GM23248 (cell line): ENCODE data around the gene PPFIA2. TPM values are rescaled to one million over a fixed set of nuclear protein-coding genes. Genes with fewer than 3 reads are reported as not detected.
A peak's percentile ranks its signal among the peaks of the same experiment; 100 is the strongest.

Experiments used
- DNase-seq: peaks from one replicate; pipeline ENCODE4 v3.0.0-alpha.2; 2015
- H2AFZ ChIP-seq: fragments of 200-600 bp; sonication (generic); 2 replicates; pipeline ENCODE4 v1.6.1; 2016; ENCODE audit warnings: antibody characterized with exemption
- H3F3A ChIP-seq: fragments of 200-600 bp; sonication (generic); 2 replicates; pipeline ENCODE4 v1.6.1; 2016; ENCODE audit warnings: mild to moderate bottlenecking, antibody characterized with exemption, mixed run types; ENCODE audit not compliant: insufficient read depth
- H3K27ac ChIP-seq: fragments of 200-600 bp; sonication (generic); 2 replicates; pipeline ENCODE4 v1.5.1; 2016; ENCODE audit warnings: mild to moderate bottlenecking
- H3K27me3 ChIP-seq: fragments of 200-600 bp; sonication (generic); replicated peaks from 2 replicates; pipeline ENCODE4 v1.6.1; 2016; ENCODE audit warnings: mild to moderate bottlenecking; ENCODE audit not compliant: insufficient read depth
- H3K36me3 ChIP-seq: fragments of 200-600 bp; sonication (generic); 2 replicates; pipeline ENCODE4 v1.6.1; 2016; ENCODE audit warnings: low read depth, mild to moderate bottlenecking
- H3K4me1 ChIP-seq: fragments of 200-600 bp; sonication (generic); 2 replicates; pipeline ENCODE4 v1.6.1; 2016; ENCODE audit warnings: mild to moderate bottlenecking; ENCODE audit not compliant: insufficient read depth
- H3K4me2 ChIP-seq: fragments of 200-600 bp; sonication (generic); one replicate; pipeline ENCODE4 v1.6.1; 2016; ENCODE audit warnings: mild to moderate bottlenecking; ENCODE audit not compliant: unreplicated experiment
- H3K4me3 ChIP-seq: fragments of 200-600 bp; sonication (generic); 2 replicates; pipeline ENCODE4 v1.5.1; 2016; ENCODE audit warnings: mild to moderate bottlenecking
- H3K79me2 ChIP-seq: fragments of 200-600 bp; sonication (generic); 2 replicates; pipeline ENCODE4 v1.6.1; 2016; ENCODE audit warnings: mild to moderate bottlenecking; ENCODE audit not compliant: insufficient read depth
- H3K9ac ChIP-seq: fragments of 200-600 bp; sonication (generic); 2 replicates; pipeline ENCODE4 v1.6.1; 2016; ENCODE audit warnings: mild to moderate bottlenecking
- H3K9me2 ChIP-seq: fragments of 200-600 bp; sonication (generic); 2 replicates; pipeline ENCODE4 v1.6.1; 2016; ENCODE audit warnings: mixed run types, mild to moderate bottlenecking, moderate library complexity; ENCODE audit not compliant: insufficient read depth
- H3K9me3 ChIP-seq: fragments of 200-600 bp; sonication (generic); one replicate; pipeline ENCODE4 v1.6.1; 2017; ENCODE audit warnings: low read depth
- H4K20me1 ChIP-seq: fragments of 200-600 bp; sonication (generic); 2 replicates; pipeline ENCODE4 v1.6.0; 2016; ENCODE audit not compliant: insufficient read depth
- EZH2 ChIP-seq: fragments of 200-600 bp; sonication (generic); IDR thresholded peaks from 2 replicates; pipeline ENCODE4 v1.6.1; 2018; ENCODE audit warnings: antibody characterized with exemption, mild to moderate bottlenecking; ENCODE audit not compliant: insufficient read depth, poor library complexity, severe bottlenecking
- EZH2phosphoT487 ChIP-seq: fragments of 200-600 bp; sonication (generic); IDR thresholded peaks from 2 replicates; pipeline ENCODE4 v1.6.1; 2018; ENCODE audit warnings: antibody characterized with exemption, moderate library complexity, mild to moderate bottlenecking, low read depth; ENCODE audit not compliant: insufficient read depth
- WGBS, 2 experiments: methylation state at CpG; one replicate each; pipeline ENCODE4 v1.1.6; 2015 to 2017; ENCODE audit warnings: low lambda C conversion rate in 2 of 2, low coverage in 1 of 2; ENCODE audit errors: missing lambda C conversion rate in 2 of 2; 5-methylcytosine and 5-hydroxymethylcytosine counted together
- in situ Hi-C: fragments of 300-500 bp; cut with MboI; formaldehyde crosslinking; loops from 2 replicates; pipeline ENCODE4 v1.15.0; 2020
- polyA plus RNA-seq: library from polyadenylated mRNA; unstranded; fragments of >200 nt; fragmentation: Nextera tagmentation; extraction: Ambion mirVana; gene quantifications from 2 replicates; pipeline ENCODE4 v1.2.1, GENCODE V29; 2016
- total RNA-seq: library from RNA; depleted of rRNA; stranded (reverse); fragments of >200 nt; shearing (Covaris generic); gene quantifications from 2 replicates; pipeline ENCODE4 v1.2.3, GENCODE V29; 2014

PPFIA2 gene
- total and polyA plus RNA-seq, 2 experiments from 2014 or later, result not detected

DNA sequence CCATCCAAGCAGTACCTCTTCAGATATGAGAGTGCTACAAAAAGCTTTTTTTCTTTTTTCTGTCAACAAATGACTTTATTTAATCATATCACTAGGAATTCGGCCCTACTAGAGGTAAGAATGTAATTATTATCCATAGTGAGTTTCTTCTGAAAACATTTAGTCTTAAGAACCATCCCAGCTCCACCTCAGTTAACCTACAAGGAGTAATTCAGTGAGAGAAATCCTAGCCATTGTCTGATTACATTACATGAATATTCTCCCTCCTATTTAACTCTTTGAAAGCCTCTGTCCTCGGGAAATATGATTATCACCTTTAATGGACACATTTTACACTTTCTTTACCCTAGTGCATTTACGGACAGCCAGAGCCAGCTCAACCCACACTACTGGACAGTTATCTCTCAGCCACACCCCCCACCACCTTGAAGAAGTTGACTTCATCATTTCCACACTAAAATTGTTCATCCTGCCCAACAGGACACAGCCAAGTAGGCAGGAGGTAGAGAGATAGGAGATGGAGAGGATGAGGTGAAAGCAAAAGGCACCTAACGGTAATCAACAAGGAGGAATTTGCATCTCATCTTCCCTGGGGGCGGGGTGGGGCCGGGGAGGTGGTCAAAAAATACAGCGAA lies 1.3 kb downstream of the PPFIA2 start:
- Histone ChIP-seq H3K79me2 (no peaks in the 10 kb centered on the region), H3K9me2 (no peaks in the 10 kb centered on the region), H3K4me1 (no peaks in the 10 kb centered on the region), H3K4me2 (peak overlapping the region; percentile 76), H3K4me3 (0 out of 2 replicates have a peak overlapping the region, but pooled peaks have one; percentile 72), H3K27me3 (peaks cover 39% of the 10 kb centered on the region), H3K9me3 (no peaks in the 10 kb centered on the region), H3K9ac (no peak overlapping the region), H3F3A (no peaks in the 10 kb centered on the region), H2AFZ (peak overlapping the region; percentile 84; the same call in 1 of the 2 replicates), H3K27ac (no peak overlapping the region), H3K36me3 (no peaks in the 10 kb centered on the region), H4K20me1 (no peaks in the 10 kb centered on the region)
- no peak for DNase-seq
- WGBS, 2 experiments, result 12 to 14% methylated on average over 6 to 7 of the region's 7 CpGs
- TF ChIP-seq EZH2phosphoT487, result no peak
- TF ChIP-seq EZH2, result no peak
- in situ Hi-C loops, result no loop called here

DNA sequence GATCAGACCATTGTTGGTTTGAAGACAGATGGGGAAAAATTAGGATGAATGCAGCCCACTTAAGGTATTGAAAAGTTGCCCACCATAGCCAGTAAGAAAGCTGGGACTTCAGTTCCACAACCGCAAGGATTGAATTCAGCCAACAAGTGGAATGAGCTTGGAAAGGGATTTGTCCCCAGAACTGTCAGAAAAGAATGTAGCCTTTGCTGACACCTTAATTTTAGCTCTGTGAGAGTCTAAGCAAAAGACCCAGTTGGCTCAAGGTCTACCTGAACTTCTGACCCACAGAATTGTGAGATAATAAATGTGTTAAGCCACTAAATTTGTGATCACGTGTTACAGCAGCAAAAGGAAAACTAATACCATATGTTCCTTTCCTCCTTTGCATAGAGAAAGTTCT lies 29.4 kb downstream of the PPFIA2 start:
- H3K4me2 ChIP-seq, result no peak overlapping the region
- no peaks in the 10 kb centered on the region for H3K27me3 ChIP-seq
- no peaks in the 10 kb centered on the region for H3F3A ChIP-seq
- H4K20me1 ChIP-seq, result no peaks in the 10 kb centered on the region
- no peak overlapping the region for H3K9ac ChIP-seq
- H2AFZ ChIP-seq, result no peak overlapping the region
- no peaks in the 10 kb centered on the region for H3K4me1 ChIP-seq
- WGBS, 2 experiments, result 62 to 78% methylated on average over 2 of the region's 2 CpGs
- TF ChIP-seq EZH2 (no peak), EZH2phosphoT487 (no peak)
- H3K9me2 ChIP-seq, result no peaks in the 10 kb centered on the region
- H3K27ac ChIP-seq, result no peak overlapping the region
- no peak for DNase-seq
- H3K79me2 ChIP-seq, result no peaks in the 10 kb centered on the region
- in situ Hi-C loops, result no loop called here
- no peaks in the 10 kb centered on the region for H3K36me3 ChIP-seq
- no peaks in the 10 kb centered on the region for H3K9me3 ChIP-seq
- H3K4me3 ChIP-seq, result no peak overlapping the region

DNA sequence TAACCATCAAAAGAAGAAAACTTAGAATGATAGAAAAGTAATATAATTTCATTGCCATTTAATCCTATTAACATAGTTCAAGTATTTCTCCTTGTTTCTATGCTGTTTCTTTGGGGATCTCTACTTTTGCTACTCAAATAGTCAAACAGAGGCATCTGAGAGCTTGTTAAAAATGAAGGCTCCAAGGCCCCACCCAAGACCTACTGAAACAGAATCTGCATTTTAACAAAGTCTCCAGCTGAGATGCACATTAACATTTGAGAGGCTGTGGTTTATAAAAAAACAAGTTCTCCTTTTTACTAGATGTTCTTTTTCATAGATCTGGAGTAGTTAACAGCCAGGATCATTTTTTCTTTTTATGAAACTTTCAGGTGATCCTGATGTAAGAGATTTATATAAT lies 31.8 kb downstream of the PPFIA2 start:
- Histone ChIP-seq H2AFZ (no peak overlapping the region), H3K9ac (no peak overlapping the region), H3K27ac (no peak overlapping the region), H3K9me2 (no peaks in the 10 kb centered on the region), H3K4me2 (no peak overlapping the region), H3K4me1 (no peaks in the 10 kb centered on the region), H4K20me1 (no peaks in the 10 kb centered on the region), H3K79me2 (no peaks in the 10 kb centered on the region), H3K4me3 (no peak overlapping the region), H3F3A (no peaks in the 10 kb centered on the region), H3K27me3 (no peaks in the 10 kb centered on the region), H3K9me3 (no peaks in the 10 kb centered on the region), H3K36me3 (no peaks in the 10 kb centered on the region)
- TF ChIP-seq EZH2 (no peak), EZH2phosphoT487 (no peak)
- DNase-seq, result no peak
- in situ Hi-C loops, result no loop called here

DNA sequence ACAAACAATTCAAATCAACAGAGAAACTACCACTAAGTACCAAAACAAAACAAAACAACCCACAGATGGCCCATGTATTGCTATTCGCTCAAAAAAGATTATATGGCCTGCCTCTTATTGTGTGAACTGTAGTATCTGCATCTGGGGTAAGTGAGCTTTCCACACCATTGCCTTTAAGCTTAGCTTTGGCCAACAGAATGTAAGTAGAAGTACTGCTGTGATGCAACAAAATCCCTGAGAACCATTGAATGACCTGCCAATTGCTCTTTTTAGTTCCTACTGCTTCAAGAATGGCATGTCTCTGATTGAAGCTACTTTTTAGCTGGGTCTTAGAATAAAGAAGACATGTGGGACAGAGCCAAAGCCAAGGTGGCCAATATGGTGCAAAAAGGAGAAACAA lies 32.5 kb downstream of the PPFIA2 start:
- no peaks in the 10 kb centered on the region for H3K9me3 ChIP-seq

GRCh38 chr12:81723361-81723760 lies 35.8 kb downstream of the PPFIA2 start:
- Histone ChIP-seq H3K79me2 (no peaks in the 10 kb centered on the region), H3K36me3 (no peaks in the 10 kb centered on the region), H3K4me3 (no peak overlapping the region), H3K27me3 (no peaks in the 10 kb centered on the region), H3K9me2 (no peaks in the 10 kb centered on the region), H3K4me1 (no peaks in the 10 kb centered on the region), H3K27ac (no peak overlapping the region), H3K9me3 (no peaks in the 10 kb centered on the region), H2AFZ (no peak overlapping the region), H4K20me1 (no peaks in the 10 kb centered on the region), H3K9ac (no peak overlapping the region), H3K4me2 (no peak overlapping the region), H3F3A (no peaks in the 10 kb centered on the region)
- TF ChIP-seq EZH2phosphoT487 (no peak), EZH2 (no peak)
- DNase-seq, result no peak
- in situ Hi-C loops, result no loop called here
- 0 to 2% methylated on average over 1 of the region's 1 CpG for WGBS, 2 experiments

More for the DNA sequence above, 32.5 kb downstream of the PPFIA2 start:
- Histone ChIP-seq H3F3A (no peaks in the 10 kb centered on the region), H4K20me1 (no peaks in the 10 kb centered on the region), H3K27me3 (no peaks in the 10 kb centered on the region), H2AFZ (no peak overlapping the region), H3K36me3 (no peaks in the 10 kb centered on the region), H3K4me1 (no peaks in the 10 kb centered on the region), H3K9me2 (no peaks in the 10 kb centered on the region), H3K4me3 (no peak overlapping the region), H3K27ac (no peak overlapping the region), H3K4me2 (no peak overlapping the region), H3K9ac (no peak overlapping the region), H3K79me2 (no peaks in the 10 kb centered on the region)
- TF ChIP-seq EZH2 (no peak), EZH2phosphoT487 (no peak)
- in situ Hi-C loops, result no loop called here
- WGBS, 2 experiments, result 5 to 8% methylated on average over 1 of the region's 1 CpG
- no peak for DNase-seq
